Calu3 (cell line): ENCODE results near the gene NAV1. TPM values are rescaled to one million over a fixed set of nuclear protein-coding genes. Genes with fewer than 3 reads are reported as not detected.

Experiments used
- BruUV-seq: library from RNA; stranded (reverse); fragments of 400-500 nt; replicated peaks from 2 replicates; lab custom pipeline; 2021; lab: Mats Ljungman, UMichigan
- CTCF ChIA-PET: fragments of 300-600 bp; sonication (Branson Sonifier 250); formaldehyde crosslinking; loops from one replicate; lab custom pipeline; 2022; ENCODE audit warnings: antibody characterized with exemption; lab: Charles Lee
- DNase-seq: peaks from one replicate; pipeline ENCODE4 v3.0.0; 2022
- H3K27ac Mint-ChIP-seq: one replicate; pipeline ENCODE4 v1.8.0; 2022; ENCODE audit warnings: mixed read lengths; ENCODE audit not compliant: unreplicated experiment
- H3K27me3 Mint-ChIP-seq: one replicate; pipeline ENCODE4 v1.8.0; 2022; ENCODE audit warnings: mixed read lengths; ENCODE audit not compliant: unreplicated experiment
- H3K36me3 Mint-ChIP-seq: one replicate; pipeline ENCODE4 v1.8.0; 2022; ENCODE audit warnings: mild to moderate bottlenecking, moderate library complexity, mixed read lengths; ENCODE audit not compliant: insufficient read depth, unreplicated experiment
- H3K4me1 Mint-ChIP-seq: one replicate; pipeline ENCODE4 v1.8.0; 2022; ENCODE audit warnings: mild to moderate bottlenecking, low read depth, mixed read lengths; ENCODE audit not compliant: unreplicated experiment
- H3K4me3 Mint-ChIP-seq: one replicate; pipeline ENCODE4 v1.8.0; 2022; ENCODE audit warnings: mild to moderate bottlenecking, low read depth, moderate library complexity, mixed read lengths; ENCODE audit not compliant: unreplicated experiment
- H3K9me3 Mint-ChIP-seq: one replicate; pipeline ENCODE4 v1.8.0; 2022; ENCODE audit warnings: low read depth, mixed read lengths; ENCODE audit not compliant: unreplicated experiment
- CTCF ChIP-seq: fragments of 200-600 bp; IDR thresholded peaks from one replicate; pipeline ENCODE4 v1.8.0; 2022; ENCODE audit warnings: antibody characterized with exemption; ENCODE audit not compliant: unreplicated experiment
- intact Hi-C: fragments of 100-400 bp; cut with micrococcal nuclease; formaldehyde crosslinking; loops from one replicate; pipeline ENCODE4 v1.10.0; 2022; ENCODE audit not compliant: unreplicated experiment
- total RNA-seq: library from RNA; stranded (reverse); gene quantifications from 2 replicates; pipeline ENCODE4 v1.2.3, GENCODE V29; 2022

The NAV1 gene
- total RNA-seq, 1 experiment from 2014 or later, result 24.8 TPM

DNA sequence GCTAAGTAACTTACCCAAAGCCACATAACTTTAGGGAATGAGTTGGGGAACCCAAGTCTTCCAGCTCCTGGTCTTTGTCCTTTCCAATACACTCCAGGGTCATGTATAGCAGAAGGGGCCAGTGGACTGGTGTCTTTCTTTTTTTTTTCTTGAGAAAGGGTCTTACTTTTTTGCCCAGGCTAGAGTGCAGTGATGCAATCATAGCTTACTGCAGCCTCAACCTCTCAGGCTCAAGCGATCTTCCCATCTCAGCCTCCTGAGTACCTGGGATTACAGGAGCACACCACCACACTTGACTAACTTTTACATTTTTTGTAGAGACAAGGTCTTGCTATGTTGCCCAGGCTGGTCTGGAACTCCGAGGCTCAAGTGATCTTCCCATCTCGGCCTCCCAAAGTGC lies 12.2 kb downstream of the NAV1 start:
- DNase-seq, result no peak
- BruUV-seq, result no TSS peak
- Mint-ChIP-seq H3K36me3 (peaks cover 14% of the 10 kb centered on the region), H3K9me3 (no peaks in the 10 kb centered on the region), H3K4me3 (no peak overlapping the region), H3K4me1 (peaks cover 63% of the 10 kb centered on the region), H3K27ac (peak overlapping the region; percentile 83), H3K27me3 (no peaks in the 10 kb centered on the region)
- intact Hi-C loops, result no loop called here
- TF ChIP-seq CTCF, result no peak
- CTCF ChIA-PET, result interaction anchor here (0.9 to 1.4 kb wide), 14 partner anchors 11 to 163 kb away, joined by 3 to 10 read pairs (median 4); partner anchors contain the start of gene NAV1

DNA sequence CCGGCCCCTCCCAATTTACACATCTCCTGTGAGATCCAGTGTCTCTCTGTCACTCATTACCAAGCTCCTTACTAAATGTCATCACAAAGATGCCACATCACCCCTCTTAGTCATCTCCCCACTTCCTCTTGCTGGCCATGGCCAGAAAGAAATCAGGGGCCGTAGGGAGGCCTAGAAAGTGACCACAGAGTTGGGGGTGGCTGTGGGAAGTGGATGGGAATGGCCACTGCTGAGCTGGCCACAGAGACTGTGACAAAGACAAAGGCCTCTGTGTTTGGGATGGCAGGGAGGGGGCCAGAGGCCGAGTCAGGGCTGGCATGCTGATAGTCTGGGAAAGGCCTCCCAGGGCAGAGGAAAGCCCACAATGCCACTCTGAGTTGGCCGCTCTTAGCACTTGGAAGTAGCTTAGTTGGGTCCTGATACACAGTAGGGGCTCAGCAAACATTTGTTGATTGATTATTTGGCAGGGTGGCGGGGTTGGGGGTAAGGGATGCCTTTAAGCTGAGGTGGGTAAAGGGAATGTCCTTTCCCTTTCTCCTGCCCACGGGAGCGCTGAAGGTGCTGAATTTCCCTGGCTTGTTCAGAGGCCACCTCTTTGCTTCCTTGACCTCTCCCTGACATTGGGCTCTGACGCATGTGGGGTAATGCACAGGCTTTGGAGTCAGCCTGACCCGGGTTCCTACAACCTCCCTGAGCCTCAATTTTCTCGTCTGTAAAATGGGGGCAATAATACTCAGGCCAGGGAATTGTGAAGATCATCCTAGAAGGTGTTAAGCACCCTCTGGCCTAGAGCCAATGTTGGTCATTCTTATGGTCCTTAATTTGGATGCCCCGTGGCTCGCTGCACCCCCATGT lies 13.2 kb downstream of the NAV1 start:
- intact Hi-C loops, result no loop called here
- CTCF ChIA-PET, result interaction anchor here (0.7 to 1.4 kb wide), 20 partner anchors 8 to 241 kb away, joined by 3 to 10 read pairs (median 4); partner anchors contain the start of gene NAV1
- H3K4me1 Mint-ChIP-seq, result peaks cover 58% of the 10 kb centered on the region
- TF ChIP-seq CTCF, result no peak
- DNase-seq, result peak; percentile 89
- no TSS peak for BruUV-seq
- no peaks in the 10 kb centered on the region for H3K27me3 Mint-ChIP-seq
- no peaks in the 10 kb centered on the region for H3K9me3 Mint-ChIP-seq
- peaks cover 14% of the 10 kb centered on the region for H3K36me3 Mint-ChIP-seq
- peak overlapping the region; percentile 6 for H3K4me3 Mint-ChIP-seq
- peak overlapping the region; percentile 83 for H3K27ac Mint-ChIP-seq

GRCh38 chr1:201552941-201553351 lies 14.0 kb downstream of the NAV1 start:
- H3K9me3 Mint-ChIP-seq, result no peaks in the 10 kb centered on the region
- CTCF ChIA-PET, result no interaction called here
- H3K27ac Mint-ChIP-seq, result peak overlapping the region; percentile 83
- DNase-seq, result no peak
- no peaks in the 10 kb centered on the region for H3K27me3 Mint-ChIP-seq
- BruUV-seq, result no TSS peak
- intact Hi-C loops, result no loop called here
- H3K4me1 Mint-ChIP-seq, result peaks cover 58% of the 10 kb centered on the region
- peaks cover 14% of the 10 kb centered on the region for H3K36me3 Mint-ChIP-seq
- no peak for TF ChIP-seq CTCF
- no peak overlapping the region for H3K4me3 Mint-ChIP-seq

- H3K27ac Mint-ChIP-seq, result peak overlapping the region; percentile 83
- peaks cover 56% of the 10 kb centered on the region for H3K4me1 Mint-ChIP-seq
These were observed 14.7 kb downstream of the NAV1 start for GRCh38 chr1:201553496-201554189.

More at GRCh38 chr1:201553496-201554189, 14.7 kb downstream of the NAV1 start:
- Mint-ChIP-seq H3K9me3 (no peaks in the 10 kb centered on the region), H3K36me3 (peaks cover 16% of the 10 kb centered on the region), H3K4me3 (no peak overlapping the region), H3K27me3 (no peaks in the 10 kb centered on the region)
- no peak for DNase-seq
- intact Hi-C loops, result no loop called here
- no TSS peak for BruUV-seq
- CTCF ChIA-PET, result interaction anchor here (1.3 kb wide), 1 partner anchor 156 kb away, joined by 3 read pairs; no protein-coding TSS in a partner anchor
- no peak for TF ChIP-seq CTCF
